ENCODE measurements around the gene ASPM. TPM values are rescaled to one million over a fixed set of nuclear protein-coding genes. Genes with fewer than 3 reads are reported as not detected.

ASPM gene
- total RNA-seq, 2 donors from 2014 or later: 31.7 to 35.1 TPM

GRCh38 chr1:197076585-197076984 is 69.9 kb downstream of the ASPM start:
- H3K9me3 ChIP-seq (ENCODE audit: control insufficient read depth, low read length): peaks cover 19% of the 10 kb centered on the region
- peaks cover 20% of the 10 kb centered on the region for H3K9me3 Mint-ChIP-seq
- no peaks in the 10 kb centered on the region for H3K4me1 Mint-ChIP-seq
- H3K27ac ChIP-seq (ENCODE audit: low read depth, low read length): no peak overlapping the region
- H3K27me3 Mint-ChIP-seq (ENCODE audit: insufficient read depth): no peaks in the 10 kb centered on the region
- H3K9ac ChIP-seq (ENCODE audit: extremely low read depth, low read length, poor library complexity, severe bottlenecking): no peak overlapping the region
- no peak for TF ChIP-seq CTCF (conservative IDR thresholded peaks at IDR 0.05)
- WGBS, 2 experiments (ENCODE audit: insufficient coverage in 1 of 2, insufficient read length in 1 of 2): 86 to 100% methylated on average over 1 of the region's 1 CpG
- no peak overlapping the region for H3K4me3 ChIP-seq (ENCODE audit: low read length)
- no peak overlapping the region for H3K4me3 Mint-ChIP-seq
- DNase-seq: no peak
- H3K27ac Mint-ChIP-seq: no peak overlapping the region
- peaks cover 13% of the 10 kb centered on the region for H3K36me3 Mint-ChIP-seq (ENCODE audit: low read depth)
- H3K27me3 ChIP-seq (ENCODE audit: control insufficient read depth, insufficient read depth, low read length, poor library complexity, severe bottlenecking): no peaks in the 10 kb centered on the region
- H3K4me1 ChIP-seq (ENCODE audit: control insufficient read depth, insufficient read depth, low read length): no peaks in the 10 kb centered on the region
- peaks cover 4% of the 10 kb centered on the region for H3K36me3 ChIP-seq (ENCODE audit: control insufficient read depth, insufficient read depth, low read length)

GRCh38 chr1:197073978-197074377 is 72.5 kb downstream of the ASPM start:
- no peak overlapping the region for H3K27ac Mint-ChIP-seq
- DNase-seq: no peak
- no peaks in the 10 kb centered on the region for H3K4me1 Mint-ChIP-seq
- no peaks in the 10 kb centered on the region for H3K36me3 Mint-ChIP-seq (ENCODE audit: low read depth)
- H3K9ac ChIP-seq (ENCODE audit: extremely low read depth, low read length, poor library complexity, severe bottlenecking): no peak overlapping the region
- no peaks in the 10 kb centered on the region for H3K9me3 ChIP-seq (ENCODE audit: control insufficient read depth, low read length)
- 77% methylated on average over 1 of the region's 1 CpG; no CpG with 5 or more reads in 1 of the 2 experiments for WGBS, 2 experiments (ENCODE audit: insufficient coverage in 1 of 2, insufficient read length in 1 of 2)
- no peak for TF ChIP-seq CTCF (conservative IDR thresholded peaks at IDR 0.05)
- H3K36me3 ChIP-seq (ENCODE audit: control insufficient read depth, insufficient read depth, low read length): no peaks in the 10 kb centered on the region
- no peak overlapping the region for H3K4me3 Mint-ChIP-seq
- no peaks in the 10 kb centered on the region for H3K4me1 ChIP-seq (ENCODE audit: control insufficient read depth, insufficient read depth, low read length)
- no peak overlapping the region for H3K27ac ChIP-seq (ENCODE audit: low read depth, low read length)
- H3K9me3 Mint-ChIP-seq: peaks cover 9% of the 10 kb centered on the region
- no peaks in the 10 kb centered on the region for H3K27me3 ChIP-seq (ENCODE audit: control insufficient read depth, insufficient read depth, low read length, poor library complexity, severe bottlenecking)
- H3K27me3 Mint-ChIP-seq (ENCODE audit: insufficient read depth): no peaks in the 10 kb centered on the region
- no peak overlapping the region for H3K4me3 ChIP-seq (ENCODE audit: low read length)

GRCh38 chr1:197067457-197067818 is 79.0 kb downstream of the ASPM start:
- H3K27ac Mint-ChIP-seq: no peak overlapping the region
- TF ChIP-seq CTCF (conservative IDR thresholded peaks at IDR 0.05): no peak
- peaks cover 10% of the 10 kb centered on the region for H3K9me3 Mint-ChIP-seq

More at GRCh38 chr1:197067457-197067818, 79.0 kb downstream of the ASPM start:
- DNase-seq: no peak
- H3K27me3 ChIP-seq (ENCODE audit: control insufficient read depth, insufficient read depth, low read length, poor library complexity, severe bottlenecking): no peaks in the 10 kb centered on the region
- no peak overlapping the region for H3K4me3 ChIP-seq (ENCODE audit: low read length)
- no peaks in the 10 kb centered on the region for H3K27me3 Mint-ChIP-seq (ENCODE audit: insufficient read depth)
- no peaks in the 10 kb centered on the region for H3K36me3 Mint-ChIP-seq (ENCODE audit: low read depth)
- no peaks in the 10 kb centered on the region for H3K36me3 ChIP-seq (ENCODE audit: control insufficient read depth, insufficient read depth, low read length)
- H3K9me3 ChIP-seq (ENCODE audit: control insufficient read depth, low read length): no peaks in the 10 kb centered on the region
- no peaks in the 10 kb centered on the region for H3K4me1 Mint-ChIP-seq
- H3K9ac ChIP-seq (ENCODE audit: extremely low read depth, low read length, poor library complexity, severe bottlenecking): no peak overlapping the region
- H3K4me3 Mint-ChIP-seq: no peak overlapping the region
- H3K27ac ChIP-seq (ENCODE audit: low read depth, low read length): no peak overlapping the region
- no peaks in the 10 kb centered on the region for H3K4me1 ChIP-seq (ENCODE audit: control insufficient read depth, insufficient read depth, low read length)

Data from endodermal cell (in vitro differentiated cells).